ENCODE measurements around the gene PRPSAP1.
"Not testable (repeated sequence)": the region's sequence is repeated elsewhere in the genome, so short reads cannot be mapped to it uniquely, and the experiment has no call there.

PRPSAP1 gene

GRCh38 chr17:76366247-76366646 is 12.5 kb upstream of the PRPSAP1 start:
- no peak for DNase-seq (ENCODE audit: low read depth)
- no peak overlapping the region for H3K4me3 ChIP-seq (ENCODE audit: low read depth, low read length)
- TF ChIP-seq POLR2A (IDR thresholded peaks at IDR 0.05; ENCODE audit: extremely low read depth, insufficient read length) (no peak), MYC (IDR thresholded peaks at IDR 0.05; ENCODE audit: low read depth, low read length) (no peak), CTCF (IDR thresholded peaks at IDR 0.05; ENCODE audit: low read depth, low read length) (no peak), MAX (IDR thresholded peaks at IDR 0.05; ENCODE audit: low read depth, low read length) (no peak)

- no peak overlapping the region for H3K4me3 ChIP-seq (ENCODE audit: low read depth, low read length)
- DNase-seq (ENCODE audit: low read depth) = no peak
- TF ChIP-seq MAX (IDR thresholded peaks at IDR 0.05; ENCODE audit: low read depth, low read length) = no peak
- TF ChIP-seq POLR2A (IDR thresholded peaks at IDR 0.05; ENCODE audit: extremely low read depth, insufficient read length) = no peak
- TF ChIP-seq CTCF (IDR thresholded peaks at IDR 0.05; ENCODE audit: low read depth, low read length) = no peak
- no peak for TF ChIP-seq MYC (IDR thresholded peaks at IDR 0.05; ENCODE audit: low read depth, low read length)
Measured at GRCh38 chr17:76365256-76365903, 11.7 kb upstream of the PRPSAP1 start.

- no peak overlapping the region for H3K4me3 ChIP-seq (ENCODE audit: low read depth, low read length)
- TF ChIP-seq MAX (IDR thresholded peaks at IDR 0.05; ENCODE audit: low read depth, low read length) (no peak), MYC (IDR thresholded peaks at IDR 0.05; ENCODE audit: low read depth, low read length) (no peak), CTCF (IDR thresholded peaks at IDR 0.05; ENCODE audit: low read depth, low read length) (no peak), POLR2A (IDR thresholded peaks at IDR 0.05; ENCODE audit: extremely low read depth, insufficient read length) (no peak)
- no peak for DNase-seq (ENCODE audit: low read depth)
Measured at GRCh38 chr17:76363107-76363842, 9.6 kb upstream of the PRPSAP1 start.

GRCh38 chr17:76360461-76360860 is 6.7 kb upstream of the PRPSAP1 start:
- H3K4me3 ChIP-seq (ENCODE audit: low read depth, low read length) = no peak overlapping the region
- DNase-seq (ENCODE audit: low read depth) = no peak

GRCh38 chr17:76359776-76360175 is 6.1 kb upstream of the PRPSAP1 start:
- H3K4me3 ChIP-seq (ENCODE audit: low read depth, low read length); DNase-seq (ENCODE audit: low read depth): not testable (repeated sequence)

More at GRCh38 chr17:76360461-76360860, 6.7 kb upstream of the PRPSAP1 start:
- no peak for TF ChIP-seq POLR2A (IDR thresholded peaks at IDR 0.05; ENCODE audit: extremely low read depth, insufficient read length)
- no peak for TF ChIP-seq MYC (IDR thresholded peaks at IDR 0.05; ENCODE audit: low read depth, low read length)
- no peak for TF ChIP-seq CTCF (IDR thresholded peaks at IDR 0.05; ENCODE audit: low read depth, low read length)
- no peak for TF ChIP-seq MAX (IDR thresholded peaks at IDR 0.05; ENCODE audit: low read depth, low read length)

GRCh38 chr17:76359375-76359774 is 5.7 kb upstream of the PRPSAP1 start:
- TF ChIP-seq CTCF (IDR thresholded peaks at IDR 0.05; ENCODE audit: low read depth, low read length) (no peak), MAX (IDR thresholded peaks at IDR 0.05; ENCODE audit: low read depth, low read length) (no peak), MYC (IDR thresholded peaks at IDR 0.05; ENCODE audit: low read depth, low read length) (no peak), POLR2A (IDR thresholded peaks at IDR 0.05; ENCODE audit: extremely low read depth, insufficient read length) (no peak)
- no peak for DNase-seq (ENCODE audit: low read depth)

More at GRCh38 chr17:76359375-76359774, 5.7 kb upstream of the PRPSAP1 start:
- no peak overlapping the region for H3K4me3 ChIP-seq (ENCODE audit: low read depth, low read length)

Measured in NB4 (cell line).